DOHH2 (cell line): ENCODE results near the gene MAMDC2.

Experiments used
- EZH2phosphoT487 ChIP-seq: fragments of 200-600 bp; sonication (generic); IDR thresholded peaks from 2 replicates; pipeline ENCODE4 v1.6.1; 2017; ENCODE audit warnings: borderline replicate concordance, mild to moderate bottlenecking, antibody characterized with exemption, low read length, moderate library complexity, mixed read lengths
- TF ChIP-seq, protein P1 (sequence below): fragments of 200-600 bp; sonication (generic); IDR thresholded peaks from one replicate; pipeline ENCODE4 v1.5.1; 2014; ENCODE audit warnings: antibody characterized with exemption, mild to moderate bottlenecking, low read depth, low read length; ENCODE audit not compliant: poor library complexity, severe bottlenecking

DNA sequence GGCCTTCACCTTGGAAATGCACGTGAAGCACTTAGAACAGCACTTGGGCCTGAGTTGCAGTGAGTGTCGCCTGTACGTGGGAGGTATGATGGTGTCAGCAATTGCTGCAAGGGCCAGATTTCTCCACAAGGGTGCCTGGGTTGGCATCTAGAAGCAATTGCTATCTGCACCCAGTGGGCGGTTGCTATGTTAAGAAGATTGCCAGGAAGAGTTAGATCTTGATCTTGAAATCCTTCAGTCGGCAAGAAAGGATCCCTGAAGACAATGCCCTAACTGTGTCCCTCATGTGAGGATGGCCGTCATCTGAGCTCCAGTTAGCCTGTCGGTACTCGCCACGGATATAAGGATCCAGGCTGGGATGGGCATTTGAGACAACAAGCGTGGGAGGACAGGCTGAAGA lies 62.9 kb downstream of the MAMDC2 start:
- TF ChIP-seq, protein P1, sequence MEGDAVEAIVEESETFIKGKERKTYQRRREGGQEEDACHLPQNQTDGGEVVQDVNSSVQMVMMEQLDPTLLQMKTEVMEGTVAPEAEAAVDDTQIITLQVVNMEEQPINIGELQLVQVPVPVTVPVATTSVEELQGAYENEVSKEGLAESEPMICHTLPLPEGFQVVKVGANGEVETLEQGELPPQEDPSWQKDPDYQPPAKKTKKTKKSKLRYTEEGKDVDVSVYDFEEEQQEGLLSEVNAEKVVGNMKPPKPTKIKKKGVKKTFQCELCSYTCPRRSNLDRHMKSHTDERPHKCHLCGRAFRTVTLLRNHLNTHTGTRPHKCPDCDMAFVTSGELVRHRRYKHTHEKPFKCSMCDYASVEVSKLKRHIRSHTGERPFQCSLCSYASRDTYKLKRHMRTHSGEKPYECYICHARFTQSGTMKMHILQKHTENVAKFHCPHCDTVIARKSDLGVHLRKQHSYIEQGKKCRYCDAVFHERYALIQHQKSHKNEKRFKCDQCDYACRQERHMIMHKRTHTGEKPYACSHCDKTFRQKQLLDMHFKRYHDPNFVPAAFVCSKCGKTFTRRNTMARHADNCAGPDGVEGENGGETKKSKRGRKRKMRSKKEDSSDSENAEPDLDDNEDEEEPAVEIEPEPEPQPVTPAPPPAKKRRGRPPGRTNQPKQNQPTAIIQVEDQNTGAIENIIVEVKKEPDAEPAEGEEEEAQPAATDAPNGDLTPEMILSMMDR, result no peak
- no peak for TF ChIP-seq EZH2phosphoT487
